SU-DHL-6 (cell line): ENCODE measurements around the gene CCDC92B.

Source experiments
- H2AFZ ChIP-seq: fragments of 200-600 bp; sonication (generic); 2 replicates; pipeline ENCODE4 v1.6.1; 2014; ENCODE audit warnings: low read depth, mild to moderate bottlenecking, moderate library complexity, mixed read lengths, antibody characterized with exemption, low read length; ENCODE audit not compliant: severe bottlenecking
- H3F3A ChIP-seq: fragments of 200-600 bp; shearing (Covaris generic); 2 replicates; pipeline ENCODE4 v1.6.0; 2016; ENCODE audit warnings: antibody characterized with exemption, mild to moderate bottlenecking; ENCODE audit not compliant: insufficient read depth
- H3K27ac ChIP-seq: fragments of 200-600 bp; sonication (generic); 2 replicates; pipeline ENCODE4 v1.5.1; 2016; ENCODE audit warnings: low read depth, mild to moderate bottlenecking, low read length, moderate library complexity, mixed read lengths
- H3K27me3 ChIP-seq: fragments of 200-600 bp; sonication (generic), shearing (Covaris generic); 2 replicates; pipeline ENCODE4 v1.6.0; 2014; ENCODE audit warnings: mild to moderate bottlenecking, low read length
- H3K36me3 ChIP-seq: fragments of 200-600 bp; sonication (generic); 2 replicates; pipeline ENCODE4 v1.6.1; 2014; ENCODE audit warnings: mild to moderate bottlenecking, low read length, mixed read lengths
- H3K4me2 ChIP-seq: fragments of 300-600, 200-600 bp; shearing (Covaris generic), sonication (generic); 2 replicates; pipeline ENCODE4 v1.6.0; 2014; ENCODE audit warnings: low read length, low read depth, mild to moderate bottlenecking; ENCODE audit not compliant: poor library complexity, severe bottlenecking
- H3K4me3 ChIP-seq: fragments of 200-600 bp; sonication (generic); 2 replicates; pipeline ENCODE4 v1.5.1; 2014; ENCODE audit warnings: antibody characterized with exemption, low read length, mild to moderate bottlenecking, mixed read lengths; ENCODE audit not compliant: insufficient read depth, poor library complexity, severe bottlenecking
- H3K79me2 ChIP-seq: fragments of 200-600 bp; sonication (generic); 2 replicates; pipeline ENCODE4 v1.6.1; 2014; ENCODE audit warnings: mild to moderate bottlenecking, low read length, moderate library complexity; ENCODE audit not compliant: insufficient read depth
- H3K9ac ChIP-seq: fragments of 200-600 bp; sonication (generic); 2 replicates; pipeline ENCODE4 v1.7.0; 2014; ENCODE audit warnings: mild to moderate bottlenecking, low read length
- H3K9me2 ChIP-seq: fragments of 200-600 bp; sonication (generic); replicated peaks from 2 replicates; pipeline ENCODE4 v1.6.1; 2014; ENCODE audit warnings: low read length; ENCODE audit not compliant: insufficient read depth
- H3K9me3 ChIP-seq: fragments of 200-600 bp; sonication (generic); 2 replicates; pipeline ENCODE4 v1.6.1; 2014; ENCODE audit warnings: low read length, mixed read lengths; ENCODE audit not compliant: insufficient read depth
- H4K20me1 ChIP-seq: fragments of 200-600 bp; sonication (generic); 2 replicates; pipeline ENCODE4 v1.6.1; 2014; ENCODE audit warnings: low read depth, mild to moderate bottlenecking, antibody characterized with exemption, low read length, moderate library complexity, mixed read lengths
- CTCF ChIP-seq: fragments of 200-600 bp; sonication (generic); IDR thresholded peaks from one replicate; pipeline ENCODE4 v1.5.1; 2017; ENCODE audit warnings: antibody characterized with exemption, mild to moderate bottlenecking, low read length, moderate library complexity; ENCODE audit not compliant: insufficient read depth, poor library complexity, severe bottlenecking
- EZH2phosphoT487 ChIP-seq: fragments of 200-600 bp; sonication (generic), shearing (Covaris generic); conservative IDR thresholded peaks from 2 replicates; pipeline ENCODE4 v1.6.1; 2018; ENCODE audit warnings: mild to moderate bottlenecking, antibody characterized with exemption, low read length, moderate library complexity, mixed read lengths

Gene CCDC92B

GRCh38 chr17:2704890-2705248 lies 44.6 kb downstream of the CCDC92B start:
- no peak overlapping the region for H3K4me3 ChIP-seq
- no peak overlapping the region for H2AFZ ChIP-seq
- no peaks in the 10 kb centered on the region; the same call in 1 of the 2 replicates for H4K20me1 ChIP-seq
- no peak overlapping the region for H3K4me2 ChIP-seq
- H3F3A ChIP-seq, result no peaks in the 10 kb centered on the region
- no peak overlapping the region for H3K27ac ChIP-seq
- no peaks in the 10 kb centered on the region for H3K27me3 ChIP-seq
- H3K9me2 ChIP-seq, result no peaks in the 10 kb centered on the region
- no peaks in the 10 kb centered on the region for H3K36me3 ChIP-seq
- H3K9ac ChIP-seq, result no peak overlapping the region
- H3K9me3 ChIP-seq, result no peaks in the 10 kb centered on the region
- TF ChIP-seq CTCF, result no peak
- TF ChIP-seq EZH2phosphoT487, result no peak
- peaks cover 56% of the 10 kb centered on the region for H3K79me2 ChIP-seq

DNA sequence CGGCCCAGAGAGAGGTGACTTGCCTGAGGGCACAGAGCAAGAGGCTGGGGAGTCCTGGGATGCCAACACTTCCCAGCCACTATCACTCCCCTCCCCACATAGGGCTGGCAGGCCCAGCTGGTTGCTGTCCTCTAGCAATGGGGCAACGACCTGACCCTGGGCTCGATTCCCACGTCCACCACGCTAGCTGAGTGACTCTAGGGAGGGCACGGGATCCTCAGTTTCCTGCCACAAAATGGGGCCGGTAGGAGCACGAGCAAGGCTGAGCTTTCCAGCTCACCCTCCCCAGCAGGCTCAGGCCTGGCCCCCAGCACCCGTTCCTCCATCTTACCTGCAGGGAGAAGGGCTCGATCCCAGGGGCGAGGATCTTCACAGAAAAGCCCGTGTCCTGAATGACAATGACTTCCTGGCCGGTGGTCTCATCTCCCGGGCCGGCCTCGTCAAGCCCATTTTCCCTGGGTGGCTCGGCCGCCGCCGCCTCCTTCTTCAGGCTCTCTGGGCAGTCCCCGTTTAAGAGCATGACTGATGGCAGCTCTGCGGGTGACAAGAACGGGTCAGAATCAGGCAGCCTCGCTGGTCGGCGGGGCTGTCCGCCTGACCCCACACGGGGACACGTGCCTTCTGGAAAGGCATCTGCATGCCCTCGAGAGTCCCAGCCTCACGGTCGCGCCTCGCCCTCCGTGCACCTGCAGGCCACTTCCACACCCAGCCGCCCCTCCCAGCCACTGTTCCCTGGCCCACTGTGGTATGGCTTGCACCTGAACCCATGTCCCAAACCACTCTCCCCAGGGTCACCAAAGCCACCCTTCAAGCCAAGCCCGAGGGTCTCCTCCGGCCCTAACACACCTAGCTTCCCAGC lies 45.2 kb downstream of the CCDC92B start:
- H3F3A ChIP-seq, result no peaks in the 10 kb centered on the region
- no peak overlapping the region for H3K27ac ChIP-seq
- H2AFZ ChIP-seq, result no peak overlapping the region
- TF ChIP-seq EZH2phosphoT487 (no peak), CTCF (no peak)
- no peaks in the 10 kb centered on the region for H3K27me3 ChIP-seq
- peaks cover 50% of the 10 kb centered on the region for H3K79me2 ChIP-seq
- no peaks in the 10 kb centered on the region for H3K36me3 ChIP-seq
- no peaks in the 10 kb centered on the region for H3K9me3 ChIP-seq
- H3K4me2 ChIP-seq, result no peak overlapping the region
- no peaks in the 10 kb centered on the region for H3K9me2 ChIP-seq
- H3K4me3 ChIP-seq, result no peak overlapping the region
- H4K20me1 ChIP-seq, result no peaks in the 10 kb centered on the region; the same call in 1 of the 2 replicates
- H3K9ac ChIP-seq, result no peak overlapping the region

DNA sequence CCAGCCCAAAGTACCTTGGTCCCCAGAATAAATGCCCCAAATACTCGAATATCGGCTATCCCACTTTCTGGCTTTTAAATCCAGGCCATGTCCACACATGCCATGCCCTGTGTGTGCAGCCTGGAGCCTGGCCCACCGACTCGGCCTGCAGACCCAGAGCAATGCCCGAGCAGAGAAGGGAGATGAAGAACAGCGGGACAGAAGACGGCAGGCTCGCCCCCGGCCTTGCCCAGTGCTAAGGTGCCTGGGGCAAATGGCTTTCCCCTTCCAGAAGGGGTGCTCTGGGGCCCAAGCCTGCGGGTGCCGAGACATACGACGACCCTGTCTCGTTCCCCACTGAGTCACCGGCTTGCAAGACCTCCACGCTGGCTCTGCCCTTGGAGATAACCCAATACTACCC lies 45.8 kb downstream of the CCDC92B start:
- Histone ChIP-seq H3K27ac (no peak overlapping the region), H3K9me2 (no peaks in the 10 kb centered on the region), H3K9me3 (no peaks in the 10 kb centered on the region), H3K79me2 (peaks cover 43% of the 10 kb centered on the region), H3K27me3 (no peaks in the 10 kb centered on the region), H3F3A (no peaks in the 10 kb centered on the region), H2AFZ (no peak overlapping the region), H3K4me3 (no peak overlapping the region), H3K36me3 (no peaks in the 10 kb centered on the region), H3K4me2 (no peak overlapping the region), H3K9ac (no peak overlapping the region), H4K20me1 (no peaks in the 10 kb centered on the region; the same call in 1 of the 2 replicates)
- no peak for TF ChIP-seq EZH2phosphoT487
- no peak for TF ChIP-seq CTCF
